GM10847 (cell line): ENCODE data around the gene UGGT1.

Experiments used
- POLR2A ChIP-seq: IDR thresholded peaks from 2 replicates; pipeline ENCODE4 v1.6.1; 2011; ENCODE audit not compliant: insufficient read length; ENCODE audit errors: extremely low read depth

Gene UGGT1

DNA sequence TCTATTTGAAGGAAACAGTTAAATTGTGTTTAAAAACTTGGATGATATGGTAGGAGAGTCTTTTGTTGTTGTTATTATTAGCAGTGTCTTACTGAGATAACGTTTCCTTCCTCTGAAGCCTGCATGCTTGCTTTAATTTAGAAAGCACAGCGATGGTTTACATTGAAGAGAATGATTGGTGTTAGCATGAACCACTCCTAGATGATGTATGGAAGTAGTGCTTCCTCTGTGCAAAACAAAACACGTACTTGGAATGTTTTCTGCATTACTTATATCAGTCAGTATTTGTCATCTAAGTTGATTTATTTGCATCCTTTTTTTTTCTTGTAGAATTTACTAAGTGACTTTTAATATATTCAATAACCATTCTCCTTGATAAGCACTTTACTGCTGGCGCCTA lies 89.0 kb downstream of the UGGT1 start:
- no peak for TF ChIP-seq POLR2A

DNA sequence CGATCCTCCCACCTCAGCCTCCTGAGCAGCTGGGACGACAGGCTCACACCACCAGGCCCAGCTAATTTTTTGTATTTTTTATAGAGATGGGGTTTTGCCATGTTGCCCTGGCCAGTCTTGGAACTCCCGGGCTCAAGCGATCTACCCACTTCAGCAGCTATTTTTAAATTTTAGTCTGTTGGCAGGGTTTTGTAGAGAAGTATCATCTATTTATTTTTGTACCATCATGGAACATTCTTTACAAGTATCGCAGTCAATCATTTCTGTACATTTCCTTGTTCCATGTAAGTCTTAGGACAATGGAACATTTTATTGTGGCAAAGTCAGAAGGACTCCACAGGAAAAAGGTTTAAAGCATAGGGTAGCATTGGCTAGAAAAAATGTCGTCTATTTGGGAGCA lies 94.6 kb downstream of the UGGT1 start:
- TF ChIP-seq POLR2A: no peak

DNA sequence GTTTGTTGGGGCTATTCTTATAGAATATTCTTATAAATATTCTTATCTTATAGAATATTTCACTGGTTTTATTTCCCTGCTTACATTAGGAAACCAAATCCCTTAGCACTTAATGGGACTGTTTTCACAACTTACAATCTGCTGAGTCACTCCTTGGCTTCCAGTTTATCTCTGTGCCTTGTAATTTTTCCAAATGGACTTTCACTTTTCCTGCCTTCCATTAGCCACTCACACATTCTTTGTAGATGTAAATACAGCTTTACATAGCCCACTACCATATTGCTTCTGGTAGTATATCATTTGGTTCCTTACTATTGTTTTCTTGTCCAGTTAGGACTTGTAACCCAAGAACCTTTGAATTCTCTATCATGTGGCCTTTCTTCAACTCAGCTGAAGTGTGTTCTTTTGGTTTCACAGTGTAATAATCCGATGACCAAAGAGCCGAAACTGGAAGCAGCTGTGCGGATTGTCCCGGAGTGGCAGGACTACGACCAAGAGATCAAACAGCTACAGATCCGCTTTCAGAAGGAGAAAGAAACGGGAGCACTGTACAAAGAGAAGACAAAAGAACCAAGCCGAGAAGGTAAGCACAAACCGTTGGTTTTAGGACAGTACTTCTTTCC lies 96.1 kb downstream of the UGGT1 start:
- no peak for TF ChIP-seq POLR2A

DNA sequence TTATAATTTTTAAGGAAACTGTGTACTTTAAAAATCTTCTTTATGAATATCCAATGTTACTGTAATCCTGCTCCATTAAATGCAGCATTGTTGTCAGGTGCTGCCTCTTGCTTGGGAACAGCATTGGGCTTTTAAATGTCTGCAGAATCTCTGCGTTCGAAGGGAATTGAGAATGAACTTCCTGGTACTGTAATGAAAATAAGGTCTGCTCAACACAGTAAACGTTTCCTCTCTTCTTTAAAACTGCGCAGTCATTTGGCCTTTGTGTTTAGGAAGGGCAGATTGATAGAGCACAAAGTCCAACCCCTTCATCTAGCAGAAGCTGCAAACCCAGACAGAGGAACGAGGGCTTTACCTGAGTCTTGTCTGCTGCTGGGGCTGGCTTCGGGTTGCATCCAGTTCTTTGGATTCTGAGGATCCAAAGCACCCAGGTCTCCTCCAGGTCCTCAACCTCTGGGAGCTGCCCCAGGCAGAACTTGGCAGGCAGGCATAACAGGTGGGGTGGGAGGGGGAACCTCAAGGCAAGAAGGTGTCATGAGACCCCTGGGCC lies 104.5 kb downstream of the UGGT1 start:
- no peak for TF ChIP-seq POLR2A

DNA sequence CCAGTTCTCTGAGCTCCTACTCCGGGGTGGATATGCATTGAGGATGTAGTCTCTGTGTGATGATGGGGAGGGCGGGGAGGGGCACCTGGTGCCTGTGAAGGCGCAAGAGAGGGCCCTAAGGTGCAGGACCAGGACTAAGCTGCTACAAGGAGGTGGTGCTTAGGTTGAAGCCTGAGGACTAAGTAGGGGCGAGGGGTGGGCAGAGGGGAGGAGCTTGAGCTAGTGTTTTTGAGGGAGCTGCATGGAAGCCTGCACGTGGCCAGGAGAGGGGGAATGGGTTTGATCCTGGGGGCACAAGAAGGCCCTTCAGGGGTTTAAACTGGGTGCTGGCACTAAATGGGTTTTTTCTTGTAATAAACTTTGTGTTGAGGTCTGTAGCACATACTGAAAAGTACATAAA lies 105.0 kb downstream of the UGGT1 start:
- no peak for TF ChIP-seq POLR2A

DNA sequence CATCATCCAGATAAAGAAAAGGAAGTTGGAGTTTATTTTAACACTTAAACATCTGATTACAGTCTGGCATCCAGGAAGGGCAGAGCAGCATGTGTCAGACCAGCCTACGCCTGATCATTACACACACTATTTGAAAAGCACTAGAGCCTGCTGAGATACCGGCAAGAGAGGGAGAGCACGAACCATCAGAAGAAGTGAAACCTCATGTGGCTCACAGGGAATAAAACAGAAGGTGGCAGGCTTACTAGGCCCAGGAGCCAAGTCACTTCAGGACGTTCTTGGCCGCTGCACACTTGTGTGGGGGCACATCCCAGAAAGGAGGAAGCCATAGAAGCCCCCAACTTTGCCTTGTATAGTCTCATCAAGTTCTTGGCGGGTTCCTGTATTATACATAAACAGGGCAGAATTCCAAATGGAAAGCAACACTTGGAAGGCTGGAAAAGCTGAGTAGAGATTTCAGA lies 105.5 kb downstream of the UGGT1 start:
- TF ChIP-seq POLR2A: no peak

DNA sequence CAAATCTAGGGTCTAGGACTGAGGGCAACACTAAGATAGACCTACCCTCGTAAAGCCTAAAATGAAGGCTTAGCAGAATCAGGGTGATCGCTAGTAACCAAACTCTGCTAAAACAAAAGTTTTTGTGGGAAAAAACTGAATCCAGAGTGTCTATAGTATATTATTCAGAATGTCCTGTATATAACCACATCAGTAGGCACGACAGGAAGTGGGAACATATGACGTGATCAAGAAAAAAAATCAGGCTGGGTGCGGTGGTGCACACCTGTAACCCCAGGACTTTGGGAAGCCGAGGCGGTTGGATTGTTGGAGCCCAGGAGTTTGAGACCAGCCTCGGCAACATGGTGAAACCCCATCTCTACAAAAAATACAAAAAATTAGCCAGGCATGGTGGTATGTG lies 106.1 kb downstream of the UGGT1 start:
- TF ChIP-seq POLR2A: no peak

DNA sequence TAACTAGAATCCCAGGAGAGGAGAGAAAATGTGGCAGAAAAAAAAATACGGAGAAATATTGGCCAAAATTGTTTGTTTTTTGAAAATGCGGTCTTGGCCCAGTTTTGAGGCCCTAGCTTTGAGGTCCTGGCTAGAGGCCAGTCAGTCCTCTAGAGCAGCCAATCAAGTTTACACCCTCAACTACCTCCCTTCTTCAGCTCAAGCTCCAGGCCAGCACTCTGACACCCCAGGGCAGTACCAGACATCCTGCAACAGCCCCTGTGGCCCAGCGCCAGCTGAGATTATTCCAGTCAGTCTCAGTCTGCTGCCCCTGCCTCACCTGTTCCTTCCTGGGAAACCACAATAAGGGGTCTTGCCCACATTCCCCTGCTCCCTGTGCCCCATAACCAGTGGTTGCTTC lies 107.7 kb downstream of the UGGT1 start:
- TF ChIP-seq POLR2A: no peak

DNA sequence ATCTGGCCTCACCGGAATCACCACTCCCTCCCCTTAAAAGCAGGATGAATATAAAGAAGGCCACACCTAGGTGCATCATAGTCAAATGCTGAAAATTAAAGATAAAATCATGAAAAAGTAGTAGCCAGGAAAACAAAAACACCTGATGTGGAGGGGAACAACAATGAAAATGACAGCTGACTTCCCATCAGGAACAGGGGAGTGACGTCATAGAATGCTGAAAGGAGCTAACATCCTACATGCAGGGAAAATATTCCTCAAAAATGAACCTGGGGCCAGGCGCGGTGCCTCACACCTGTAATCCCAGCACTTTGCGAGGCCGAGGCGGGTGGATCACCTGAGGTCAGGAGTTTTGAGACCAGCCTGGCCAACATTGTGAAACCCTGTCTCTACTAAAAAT lies 108.1 kb downstream of the UGGT1 start:
- TF ChIP-seq POLR2A: no peak

DNA sequence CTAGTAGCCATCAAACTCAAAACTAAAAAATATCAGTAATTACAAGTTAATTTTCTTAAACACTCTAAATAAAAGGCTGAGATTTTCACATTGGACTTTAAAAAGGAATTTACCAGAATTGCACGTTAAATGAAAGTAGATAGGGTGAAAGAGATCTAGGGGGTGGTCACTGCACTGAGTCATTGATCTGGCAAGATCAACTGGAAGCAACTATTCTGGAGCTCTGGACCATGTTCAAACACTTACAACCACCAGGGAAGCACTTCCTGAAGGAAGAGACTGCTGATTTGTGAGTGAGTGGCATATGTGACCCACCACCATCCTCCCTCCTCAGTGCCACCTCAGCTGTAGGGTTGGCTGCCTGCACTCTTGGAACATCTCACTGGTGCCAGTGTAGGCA lies 111.8 kb downstream of the UGGT1 start:
- TF ChIP-seq POLR2A: no peak

DNA sequence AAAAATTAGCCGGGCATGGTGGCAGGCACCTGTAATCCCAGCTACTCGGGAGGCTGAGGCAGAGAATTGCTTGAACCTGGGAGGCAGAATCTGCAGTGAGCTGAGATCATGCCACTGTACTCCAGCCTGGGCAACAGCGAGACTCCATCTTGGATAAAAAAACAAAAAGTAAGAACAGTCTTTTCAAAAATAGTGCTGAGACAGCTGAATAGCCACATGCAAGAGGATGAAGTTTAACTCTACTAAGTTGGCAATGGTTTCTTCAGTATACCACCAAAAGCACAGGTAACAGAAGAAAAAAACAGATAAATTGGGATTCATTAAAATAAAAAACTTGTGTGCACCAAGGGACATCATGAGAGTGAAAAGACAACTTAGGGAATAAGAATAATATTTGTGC lies 115.2 kb downstream of the UGGT1 start:
- no peak for TF ChIP-seq POLR2A

DNA sequence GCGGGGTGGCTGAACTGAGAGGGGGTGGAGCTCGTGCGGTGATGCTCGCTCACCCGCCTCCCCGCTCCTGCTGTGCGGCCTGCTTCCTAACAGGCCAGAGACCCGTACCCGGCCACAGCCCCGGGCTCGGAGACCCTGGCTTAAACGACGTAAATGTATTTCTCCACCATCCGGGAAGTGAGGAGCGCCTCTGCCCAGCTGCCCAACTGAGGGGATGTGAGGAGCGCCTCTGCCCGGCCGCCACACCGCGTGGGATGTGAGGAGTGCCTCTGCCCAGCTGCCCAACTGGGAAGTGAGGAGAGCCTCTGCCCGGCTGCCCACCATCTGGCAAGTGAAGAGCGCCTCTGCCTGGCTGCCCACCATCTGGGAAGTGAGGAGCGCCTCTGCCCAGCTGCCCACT lies 117.0 kb downstream of the UGGT1 start:
- TF ChIP-seq POLR2A: no peak

DNA sequence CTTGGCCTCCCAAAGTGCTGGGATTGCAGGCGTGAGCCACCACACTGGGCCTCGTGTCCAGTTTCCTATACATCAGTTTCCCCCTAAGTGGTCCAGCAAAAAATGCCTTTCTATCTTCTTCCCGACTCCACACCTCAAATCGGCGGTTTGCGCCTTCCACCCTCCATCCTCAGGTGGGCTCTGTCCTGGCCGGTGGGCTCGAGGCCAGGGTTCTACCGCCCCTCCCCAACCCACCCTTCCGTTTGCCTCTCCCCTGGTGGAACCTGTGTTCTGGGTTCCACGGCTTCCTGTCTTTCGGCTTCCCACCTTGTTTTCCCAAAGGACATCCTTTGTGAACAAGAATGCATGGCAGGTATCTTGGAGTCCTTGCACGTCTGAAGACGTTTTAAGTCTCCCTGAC lies 123.3 kb downstream of the UGGT1 start:
- no peak for TF ChIP-seq POLR2A

DNA sequence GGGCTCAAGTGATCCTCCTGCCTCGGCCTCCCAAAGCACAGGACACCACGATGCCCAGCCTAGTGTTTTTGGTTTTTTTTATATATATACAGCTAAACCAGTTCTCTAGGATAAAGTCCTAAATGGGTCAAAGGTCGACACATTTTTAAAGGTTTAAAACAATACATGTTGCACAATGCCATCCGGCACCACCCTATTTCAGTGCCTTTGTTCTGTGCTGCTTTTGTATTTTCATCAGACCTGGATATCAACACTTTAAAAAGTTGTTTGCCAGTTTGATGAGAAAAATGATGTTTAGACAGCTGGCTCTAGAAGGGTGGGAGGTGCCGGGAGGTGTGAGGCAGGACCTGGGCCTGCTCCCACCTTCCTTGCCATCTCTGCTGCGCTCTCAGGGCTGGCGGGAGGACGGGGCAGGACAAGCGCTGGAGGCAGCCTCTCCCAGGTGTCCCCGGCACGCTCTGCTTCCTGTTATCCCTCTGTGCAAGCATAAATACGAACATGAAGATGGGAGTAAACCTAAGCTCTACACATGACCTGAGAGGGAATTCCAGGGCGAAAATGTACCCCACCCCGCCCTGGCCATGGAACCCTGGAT lies 124.0 kb downstream of the UGGT1 start:
- TF ChIP-seq POLR2A: no peak

DNA sequence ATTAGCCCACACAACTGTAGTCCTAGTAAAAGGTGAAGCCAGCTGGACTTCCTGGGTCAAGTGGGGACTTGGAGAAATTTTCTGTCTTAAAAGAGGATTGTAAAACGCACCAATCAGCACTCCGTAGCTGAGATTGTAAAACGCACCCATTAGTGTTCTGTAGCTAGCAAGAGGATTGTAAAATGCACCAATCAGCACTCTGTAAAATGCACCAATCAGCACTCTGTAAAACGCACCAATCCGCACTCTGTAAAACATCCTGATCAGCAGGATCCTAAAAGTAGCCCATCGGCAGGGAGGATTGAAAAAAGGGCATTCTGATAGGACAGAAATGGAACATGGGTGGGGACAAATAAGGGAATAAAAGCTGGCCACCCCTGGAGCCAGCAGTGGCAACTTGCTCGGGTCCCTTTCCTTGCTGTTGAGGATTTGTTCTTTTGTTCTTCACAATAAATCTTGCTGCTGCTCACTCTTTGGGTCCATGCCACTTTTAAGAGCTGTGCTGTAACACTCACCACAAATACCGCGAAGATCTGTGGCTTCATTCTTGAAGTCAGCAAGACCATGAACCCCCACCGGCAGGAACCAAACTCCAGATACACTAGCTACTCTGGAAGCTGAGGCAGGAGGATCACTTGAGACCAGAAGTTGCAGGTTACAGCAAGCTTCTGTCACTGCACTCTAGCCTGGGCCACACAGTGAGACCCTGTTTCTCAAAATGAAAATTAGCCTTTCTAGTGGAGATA lies 125.1 kb downstream of the UGGT1 start:
- TF ChIP-seq POLR2A: no peak

DNA sequence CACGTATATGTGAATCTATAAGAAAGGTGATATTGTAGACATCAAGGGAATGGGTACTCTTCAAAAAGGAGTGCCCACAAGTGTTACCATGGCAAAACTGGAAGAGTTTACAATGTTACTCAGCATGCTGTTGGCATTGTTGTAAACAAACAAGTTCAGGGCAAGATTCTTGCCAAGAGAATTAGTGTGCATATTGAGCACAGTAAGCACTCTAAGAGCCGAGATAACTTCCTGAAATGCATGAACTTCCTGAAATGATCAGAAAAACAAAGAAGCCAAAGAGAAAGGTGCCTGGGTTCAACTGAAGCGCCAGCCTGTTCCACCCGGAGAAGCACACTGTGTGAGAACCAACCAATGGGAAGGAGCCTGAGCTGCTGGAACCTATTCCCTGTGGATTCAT lies 126.7 kb downstream of the UGGT1 start:
- no peak for TF ChIP-seq POLR2A
